Loucy (cell line): ENCODE measurements around the gene PHF12.

ENCODE experiments used
- CTCF ChIP-seq: fragments of 200-600 bp; sonication (generic); conservative IDR thresholded peaks from 2 replicates; pipeline ENCODE4 v1.5.1; 2014; ENCODE audit warnings: mild to moderate bottlenecking, antibody characterized with exemption, low read length
- EZH2phosphoT487 ChIP-seq: fragments of 200-600 bp; IDR thresholded peaks from 2 replicates; pipeline ENCODE4 v1.6.1; 2018; ENCODE audit warnings: antibody characterized with exemption, mild to moderate bottlenecking, moderate library complexity, borderline replicate concordance

- TF ChIP-seq CTCF = no peak
- TF ChIP-seq EZH2phosphoT487 = no peak
Observed at GRCh38 chr17:28911411-28912045, 39.8 kb downstream of the PHF12 start.
